Suprapubic skin (tissue), 4 donors: ENCODE results near the gene MEF2A. TPM values are rescaled to one million over a fixed set of nuclear protein-coding genes. Genes with fewer than 3 reads are reported as not detected.

Experiments
- DNase-seq, 2 donors: peaks; one replicate each; pipeline ENCODE4 v3.0.0-alpha.2; 2019; ENCODE audit warnings: low spot score in 2 of 2
- H3K27ac ChIP-seq: fragments of 200-600 bp; sonication (generic); one replicate; pipeline ENCODE4 v1.5.1; 2019
- H3K27me3 ChIP-seq: fragments of 200-600 bp; sonication (generic); one replicate; pipeline ENCODE4 v1.5.1; 2019
- H3K36me3 ChIP-seq: fragments of 200-600 bp; sonication (generic); one replicate; pipeline ENCODE4 v1.5.1; 2019
- H3K4me1 ChIP-seq: fragments of 200-600 bp; sonication (generic); one replicate; pipeline ENCODE4 v1.5.1; 2019
- H3K4me3 ChIP-seq: fragments of 200-600 bp; sonication (generic); one replicate; pipeline ENCODE4 v1.5.1; 2019; ENCODE audit warnings: mild to moderate bottlenecking
- H3K9me3 ChIP-seq: fragments of 200-600 bp; sonication (generic); one replicate; pipeline ENCODE4 v1.5.1; 2019
- EP300 ChIP-seq: sonication (generic); formaldehyde crosslinking; IDR thresholded peaks from one replicate; pipeline ENCODE4 v1.6.1; 2017; ENCODE audit warnings: antibody characterized with exemption
- POLR2A ChIP-seq, 2 donors: fragments of 450-650 bp; IDR thresholded peaks; one replicate each; pipeline ENCODE4 v1.6.1; 2017; ENCODE audit warnings: antibody characterized with exemption in 2 of 2, mild to moderate bottlenecking in 2 of 2, moderate library complexity in 2 of 2
- POLR2AphosphoS5 ChIP-seq, 3 donors: sonication (generic); formaldehyde crosslinking; IDR thresholded peaks; one replicate each; pipeline ENCODE4 v1.6.1; 2017; ENCODE audit warnings: antibody characterized with exemption in 3 of 3
- WGBS: methylation state at CpG from one replicate; pipeline ENCODE4 v1.1.5; 2018; 5-methylcytosine and 5-hydroxymethylcytosine counted together
- total RNA-seq, 4 donors: library from RNA; depleted of rRNA; stranded (reverse); fragments of >200 nt; gene quantifications; one replicate each; pipeline ENCODE4 v1.1.0, GENCODE V29; 2016
- TF ChIP-seq, protein P1 (sequence below), 2 donors: fragments of 200-600 bp in 1 of 2; fragments of 450-650 bp in 1 of 2; sonication (generic) in 1 of 2; IDR thresholded peaks; one replicate each; pipeline ENCODE4 v1.5.1; 2016 to 2019; ENCODE audit warnings: antibody characterized with exemption in 2 of 2, mild to moderate bottlenecking in 1 of 2, moderate library complexity in 1 of 2

Gene MEF2A
- total RNA-seq, 4 donors from 2014 or later: 70.1 to 222 (median 78.8) TPM

DNA sequence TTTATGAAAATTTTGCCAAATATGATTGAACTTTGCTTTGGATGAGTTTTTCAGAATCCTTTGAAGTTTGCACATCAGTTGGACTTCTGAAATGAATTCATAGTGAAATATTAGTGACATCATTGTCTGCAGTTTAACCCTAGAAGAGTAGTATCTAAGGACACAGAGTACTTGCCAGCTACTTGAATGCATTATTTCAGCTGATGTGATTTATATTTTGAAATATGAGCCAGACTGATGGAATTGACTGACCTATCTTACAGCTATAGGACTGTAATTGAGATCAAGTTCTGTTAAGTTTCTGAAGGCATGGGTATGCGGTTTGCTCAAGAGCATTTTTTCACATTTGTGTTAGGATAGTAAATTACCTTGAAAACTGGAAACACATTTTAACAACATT lies 116.2 kb downstream of the MEF2A start:
- Histone ChIP-seq H3K9me3 (no peaks in the 10 kb centered on the region), H3K36me3 (peaks cover 23% of the 10 kb centered on the region), H3K4me3 (no peak overlapping the region), H3K27ac (no peak overlapping the region), H3K27me3 (no peaks in the 10 kb centered on the region), H3K4me1 (no peaks in the 10 kb centered on the region)
- TF ChIP-seq POLR2AphosphoS5 (IDR thresholded peaks at IDR 0.05) (no peak), POLR2A (IDR thresholded peaks at IDR 0.05) (no peak), EP300 (no peak)
- TF ChIP-seq, protein P1, sequence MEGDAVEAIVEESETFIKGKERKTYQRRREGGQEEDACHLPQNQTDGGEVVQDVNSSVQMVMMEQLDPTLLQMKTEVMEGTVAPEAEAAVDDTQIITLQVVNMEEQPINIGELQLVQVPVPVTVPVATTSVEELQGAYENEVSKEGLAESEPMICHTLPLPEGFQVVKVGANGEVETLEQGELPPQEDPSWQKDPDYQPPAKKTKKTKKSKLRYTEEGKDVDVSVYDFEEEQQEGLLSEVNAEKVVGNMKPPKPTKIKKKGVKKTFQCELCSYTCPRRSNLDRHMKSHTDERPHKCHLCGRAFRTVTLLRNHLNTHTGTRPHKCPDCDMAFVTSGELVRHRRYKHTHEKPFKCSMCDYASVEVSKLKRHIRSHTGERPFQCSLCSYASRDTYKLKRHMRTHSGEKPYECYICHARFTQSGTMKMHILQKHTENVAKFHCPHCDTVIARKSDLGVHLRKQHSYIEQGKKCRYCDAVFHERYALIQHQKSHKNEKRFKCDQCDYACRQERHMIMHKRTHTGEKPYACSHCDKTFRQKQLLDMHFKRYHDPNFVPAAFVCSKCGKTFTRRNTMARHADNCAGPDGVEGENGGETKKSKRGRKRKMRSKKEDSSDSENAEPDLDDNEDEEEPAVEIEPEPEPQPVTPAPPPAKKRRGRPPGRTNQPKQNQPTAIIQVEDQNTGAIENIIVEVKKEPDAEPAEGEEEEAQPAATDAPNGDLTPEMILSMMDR (IDR thresholded peaks at IDR 0.05): no peak
- DNase-seq: no peak
- WGBS: 74% methylated on average over 1 of the region's 1 CpG

DNA sequence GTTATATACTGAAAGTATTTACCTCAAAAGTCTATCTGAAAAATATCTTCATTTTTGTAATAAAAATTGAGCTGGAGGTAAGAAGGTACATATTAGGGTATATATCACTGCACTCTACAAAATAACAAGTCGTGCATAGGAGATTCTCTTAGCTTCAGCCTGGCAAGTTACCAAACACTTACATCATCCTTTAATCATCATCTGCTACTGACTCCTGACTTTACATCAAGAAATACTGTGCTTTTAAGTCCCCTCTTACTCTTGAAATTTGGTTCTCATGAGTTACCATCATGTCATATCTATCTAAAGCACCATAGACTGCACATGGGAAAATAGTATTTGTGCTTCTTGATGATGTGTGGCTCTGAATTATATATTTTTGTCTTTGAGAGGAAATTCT lies 116.7 kb downstream of the MEF2A start:
- no peak overlapping the region for H3K27ac ChIP-seq
- 37% methylated on average over 1 of the region's 1 CpG for WGBS
- no peak for DNase-seq
- H3K4me3 ChIP-seq: no peak overlapping the region
- TF ChIP-seq, protein P1 (IDR thresholded peaks at IDR 0.05): no peak
- TF ChIP-seq EP300: no peak
- TF ChIP-seq POLR2AphosphoS5 (IDR thresholded peaks at IDR 0.05): no peak
- TF ChIP-seq POLR2A (IDR thresholded peaks at IDR 0.05): no peak
- no peaks in the 10 kb centered on the region for H3K4me1 ChIP-seq
- H3K27me3 ChIP-seq: no peaks in the 10 kb centered on the region
- no peaks in the 10 kb centered on the region for H3K9me3 ChIP-seq
- H3K36me3 ChIP-seq: peaks cover 27% of the 10 kb centered on the region

DNA sequence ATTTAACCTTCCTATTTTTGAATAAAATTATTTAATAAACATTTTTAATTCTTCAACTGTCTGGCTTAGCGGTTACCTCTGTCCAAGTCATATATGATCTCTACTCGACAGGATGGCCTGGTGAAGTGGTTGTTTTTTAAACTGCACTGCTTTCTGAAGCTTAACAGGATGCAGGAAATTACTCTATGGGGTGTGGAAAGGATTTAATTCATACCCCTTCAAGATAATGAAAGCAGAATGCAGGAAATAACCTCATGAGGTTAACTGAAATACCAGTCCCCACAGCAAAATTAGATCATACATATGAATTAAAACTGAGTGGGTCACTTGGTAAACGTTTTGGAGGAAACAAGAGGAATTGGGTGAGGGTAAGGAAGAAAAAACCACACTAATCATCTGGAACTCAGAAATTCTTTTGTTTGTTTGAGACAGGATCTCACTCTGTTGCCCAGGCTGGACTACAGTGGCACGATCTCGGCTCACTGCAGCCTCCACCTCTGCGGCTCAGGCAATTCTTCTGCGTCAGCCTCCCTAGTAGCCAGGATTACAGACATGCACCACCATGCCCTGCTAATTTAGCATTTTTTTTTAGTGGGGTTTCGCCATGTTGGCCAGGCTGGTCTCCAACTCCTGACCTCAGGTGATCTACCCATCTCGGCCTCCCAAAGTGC lies 117.4 kb downstream of the MEF2A start:
- 80% methylated on average over 9 of the region's 9 CpGs for WGBS
- Histone ChIP-seq H3K4me1 (no peaks in the 10 kb centered on the region), H3K27ac (no peak overlapping the region), H3K27me3 (no peaks in the 10 kb centered on the region), H3K4me3 (no peak overlapping the region), H3K36me3 (peaks cover 27% of the 10 kb centered on the region), H3K9me3 (no peaks in the 10 kb centered on the region)
- no peak for DNase-seq
- TF ChIP-seq, protein P1 (IDR thresholded peaks at IDR 0.05): no peak
- TF ChIP-seq POLR2AphosphoS5 (IDR thresholded peaks at IDR 0.05): no peak
- no peak for TF ChIP-seq EP300
- no peak for TF ChIP-seq POLR2A (IDR thresholded peaks at IDR 0.05)

DNA sequence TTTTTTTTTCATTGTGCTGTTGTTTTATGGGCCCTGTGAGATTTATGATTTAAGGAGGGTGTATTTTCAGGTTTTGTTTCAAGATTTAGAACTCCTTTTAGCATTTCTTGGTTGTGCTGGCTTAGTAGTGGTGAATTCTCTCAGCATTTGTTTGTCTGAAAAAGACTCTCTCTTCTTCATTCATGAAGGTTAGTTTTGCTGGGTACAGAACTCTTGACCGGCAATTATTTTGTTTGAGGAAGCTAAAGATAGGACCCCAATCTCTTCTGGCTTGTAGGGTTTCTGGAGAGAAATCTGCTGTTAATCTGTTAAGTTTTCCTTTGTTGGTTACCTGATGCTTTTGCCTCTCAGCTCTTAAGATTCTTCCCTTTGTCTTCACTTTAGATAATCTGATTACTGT lies 120.5 kb downstream of the MEF2A start:
- H3K27me3 ChIP-seq: no peaks in the 10 kb centered on the region
- H3K4me3 ChIP-seq: no peak overlapping the region
- TF ChIP-seq EP300: no peak
- TF ChIP-seq POLR2A (IDR thresholded peaks at IDR 0.05): no peak
- TF ChIP-seq, protein P1 (IDR thresholded peaks at IDR 0.05): no peak
- no peak for TF ChIP-seq POLR2AphosphoS5 (IDR thresholded peaks at IDR 0.05)
- no peak overlapping the region for H3K27ac ChIP-seq
- no peak for DNase-seq
- H3K4me1 ChIP-seq: no peaks in the 10 kb centered on the region
- H3K36me3 ChIP-seq: peaks cover 41% of the 10 kb centered on the region
- 97% methylated on average over 1 of the region's 1 CpG for WGBS
- H3K9me3 ChIP-seq: no peaks in the 10 kb centered on the region

DNA sequence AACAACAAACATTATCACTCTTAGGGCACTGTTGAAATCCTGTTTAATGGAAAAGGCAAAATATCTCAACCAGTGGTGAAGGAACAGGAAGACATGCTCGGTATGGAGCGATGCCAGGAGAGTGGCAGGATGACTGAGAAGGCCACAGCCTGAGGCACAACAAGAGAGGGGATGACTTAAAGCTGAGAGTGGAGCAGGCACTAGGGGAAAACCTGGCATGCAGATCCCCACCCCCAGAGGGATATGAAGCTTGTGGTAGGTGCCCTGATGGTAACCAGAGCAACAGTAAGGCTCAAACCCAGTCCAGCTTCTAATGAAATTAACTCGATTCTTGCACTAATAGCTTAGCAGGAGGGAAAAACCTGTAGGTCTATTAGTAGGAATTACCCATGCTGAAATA lies 127.0 kb downstream of the MEF2A start:
- Histone ChIP-seq H3K27ac (no peak overlapping the region), H3K9me3 (no peaks in the 10 kb centered on the region), H3K36me3 (peaks cover 76% of the 10 kb centered on the region), H3K27me3 (no peaks in the 10 kb centered on the region), H3K4me1 (no peaks in the 10 kb centered on the region), H3K4me3 (no peak overlapping the region)
- 78% methylated on average over 3 of the region's 3 CpGs for WGBS
- no peak for DNase-seq
- TF ChIP-seq POLR2AphosphoS5 (IDR thresholded peaks at IDR 0.05) (no peak), POLR2A (IDR thresholded peaks at IDR 0.05) (no peak), EP300 (no peak)
- TF ChIP-seq, protein P1 (IDR thresholded peaks at IDR 0.05): no peak
